ENCODE measurements around the gene TMBIM1. TPM values are rescaled to one million over a fixed set of nuclear protein-coding genes. Genes with fewer than 3 reads are reported as not detected.

The TMBIM1 gene
- total RNA-seq, 3 donors from 2014 or later, result 49.0 to 60.5 (median 52.8) TPM

DNA sequence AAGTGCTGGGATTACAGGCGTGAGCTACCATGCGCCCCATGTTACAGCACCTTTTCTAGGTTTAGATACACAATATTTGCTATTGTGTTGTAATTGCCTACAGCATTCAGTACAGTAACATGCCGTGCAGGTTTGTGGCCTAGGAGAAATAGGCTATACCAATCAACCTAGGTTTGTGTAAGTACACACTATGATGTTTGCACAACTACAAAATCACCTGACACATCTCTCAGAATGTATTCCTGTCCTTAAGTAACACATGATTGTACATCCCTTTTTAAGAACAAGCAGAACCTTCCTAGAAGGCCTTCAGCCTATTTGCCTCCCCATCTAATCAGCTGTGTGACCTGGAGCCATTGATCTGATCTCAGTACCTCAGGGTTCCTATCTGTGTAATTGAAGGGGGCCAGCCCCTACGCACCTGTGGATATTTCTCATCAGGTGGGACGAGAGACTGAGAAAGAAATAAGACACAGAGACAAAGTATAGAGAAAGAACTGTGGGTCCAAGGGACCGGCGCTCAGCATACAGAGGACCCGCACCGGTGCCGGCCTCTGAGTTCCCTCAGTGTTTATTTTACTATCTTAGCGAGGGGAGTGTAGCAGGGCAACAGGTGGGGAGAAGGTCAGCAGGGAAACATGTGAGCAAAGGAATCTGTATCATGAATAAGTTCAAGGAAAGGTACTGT lies 18.7 kb upstream of the TMBIM1 start:
- peaks cover 5% of the 10 kb centered on the region for H3K4me1 Mint-ChIP-seq (ENCODE audit: low read depth)

GRCh38 chr2:218307415-218308090 lies 15.2 kb upstream of the TMBIM1 start:
- no peak for DNase-seq
- Mint-ChIP-seq H3K9me3 (no peaks in the 10 kb centered on the region), H3K4me1 (ENCODE audit: low read depth) (no peaks in the 10 kb centered on the region), H3K36me3 (ENCODE audit: insufficient read depth) (no peaks in the 10 kb centered on the region), H3K4me3 (no peak overlapping the region), H3K27me3 (ENCODE audit: low read depth) (peaks cover 2% of the 10 kb centered on the region)
- no peak for ATAC-seq

More for the DNA sequence above, 18.7 kb upstream of the TMBIM1 start:
- Mint-ChIP-seq H3K4me3 (no peak overlapping the region), H3K27me3 (ENCODE audit: low read depth) (peaks cover 2% of the 10 kb centered on the region), H3K36me3 (ENCODE audit: insufficient read depth) (no peaks in the 10 kb centered on the region), H3K9me3 (no peaks in the 10 kb centered on the region)
- DNase-seq (no peak), ATAC-seq (no peak)

DNA sequence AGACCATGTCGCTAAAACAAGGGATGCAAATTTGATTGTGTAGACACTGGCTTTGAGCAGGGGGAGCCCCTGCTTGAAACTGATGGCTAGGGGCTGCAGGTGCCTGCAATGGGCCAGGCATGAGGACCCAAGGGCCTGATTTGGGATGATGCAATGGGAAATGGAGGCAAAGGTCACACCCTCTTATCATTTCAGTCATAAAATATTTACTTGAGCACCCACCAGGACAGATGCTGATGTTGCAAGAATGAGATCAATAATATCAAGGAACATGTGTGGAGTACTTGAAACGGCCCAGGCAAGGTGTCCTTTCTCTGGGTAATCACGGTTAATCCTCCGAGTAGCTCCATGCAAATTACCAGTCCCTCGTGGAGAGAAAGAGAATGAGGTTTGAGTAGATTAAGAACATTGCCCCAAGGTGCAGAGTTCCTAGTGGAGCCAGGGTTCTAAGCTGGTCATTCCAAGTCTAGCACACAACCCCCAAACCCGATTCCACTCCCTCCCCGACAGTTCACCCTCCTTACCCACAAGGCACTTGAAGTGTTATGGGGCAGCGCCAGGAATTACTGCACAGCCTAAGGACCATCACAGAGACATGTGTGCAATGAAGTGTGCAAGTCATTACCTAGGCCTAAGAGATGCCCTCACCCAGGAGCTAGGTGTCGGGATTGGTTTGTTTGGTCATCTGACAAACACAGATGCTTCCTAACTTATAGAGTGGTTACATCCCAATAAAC lies 14.0 kb upstream of the TMBIM1 start:
- no peak for DNase-seq
- Mint-ChIP-seq H3K4me3 (no peak overlapping the region), H3K27me3 (ENCODE audit: low read depth) (peaks cover 2% of the 10 kb centered on the region), H3K36me3 (ENCODE audit: insufficient read depth) (no peaks in the 10 kb centered on the region), H3K9me3 (no peaks in the 10 kb centered on the region), H3K4me1 (ENCODE audit: low read depth) (peaks cover 2% of the 10 kb centered on the region)
- ATAC-seq, result no peak

DNA sequence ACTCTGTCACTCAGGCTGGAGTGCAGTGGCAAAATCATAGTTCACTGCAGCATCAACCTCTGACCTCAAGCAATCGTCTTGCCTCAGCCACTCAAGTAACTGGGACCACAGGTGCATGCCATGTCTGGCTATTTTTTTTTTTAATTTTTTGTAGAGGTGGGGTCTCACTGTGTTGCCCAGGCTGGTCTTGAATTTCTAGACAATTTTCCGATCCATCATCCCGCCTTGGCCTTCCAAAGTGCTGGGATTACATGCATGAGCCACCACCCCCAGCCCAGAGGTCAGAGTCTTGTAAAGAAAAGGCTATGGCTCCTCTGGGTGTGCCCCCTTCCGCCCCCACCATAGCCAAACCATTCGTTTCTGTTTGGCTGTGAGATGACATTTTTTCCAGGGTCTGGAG lies 13.1 kb upstream of the TMBIM1 start:
- peaks cover 2% of the 10 kb centered on the region for H3K27me3 Mint-ChIP-seq (ENCODE audit: low read depth)
- H3K4me1 Mint-ChIP-seq (ENCODE audit: low read depth), result peaks cover 4% of the 10 kb centered on the region
- ATAC-seq (no peak), DNase-seq (no peak)
- no peaks in the 10 kb centered on the region for H3K36me3 Mint-ChIP-seq (ENCODE audit: insufficient read depth)
- no peak overlapping the region for H3K4me3 Mint-ChIP-seq
- H3K9me3 Mint-ChIP-seq, result no peaks in the 10 kb centered on the region

DNA sequence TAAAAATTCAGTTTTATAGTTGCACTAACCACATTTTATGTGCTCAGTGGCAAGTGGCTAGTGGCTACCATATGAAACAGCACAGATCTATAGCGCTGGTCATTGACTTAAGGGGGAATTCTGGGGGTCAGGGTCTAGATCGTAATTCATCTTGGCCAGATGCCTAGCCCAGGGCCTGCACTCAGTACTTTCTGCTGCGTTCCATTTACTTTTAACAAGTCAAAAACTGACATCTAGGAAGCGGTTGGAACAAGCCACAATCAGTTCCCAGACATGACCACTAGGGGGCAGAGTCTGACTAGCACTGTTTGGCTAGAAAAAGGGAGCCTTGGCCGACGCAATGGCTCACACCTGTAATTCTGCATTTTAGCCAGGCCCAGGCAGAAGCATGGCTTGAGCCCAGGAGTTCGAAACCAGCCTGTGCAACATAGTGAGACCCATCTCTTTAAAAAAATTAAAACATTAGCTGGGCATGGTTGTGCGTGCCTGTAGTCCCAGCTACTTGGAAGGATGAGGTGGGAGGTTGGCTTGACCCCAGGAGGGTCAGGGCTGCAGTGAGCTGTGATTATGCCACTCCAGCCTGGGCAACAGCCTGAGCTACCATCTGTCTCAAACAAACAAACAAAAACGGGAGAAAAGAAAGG lies 9.0 kb upstream of the TMBIM1 start:
- Mint-ChIP-seq H3K9me3 (no peaks in the 10 kb centered on the region), H3K27me3 (ENCODE audit: low read depth) (no peaks in the 10 kb centered on the region), H3K4me1 (ENCODE audit: low read depth) (peaks cover 4% of the 10 kb centered on the region), H3K4me3 (no peak overlapping the region), H3K36me3 (ENCODE audit: insufficient read depth) (no peaks in the 10 kb centered on the region)
- peak; percentile 86 to 90 for ATAC-seq
- peak; percentile 87 for DNase-seq

DNA sequence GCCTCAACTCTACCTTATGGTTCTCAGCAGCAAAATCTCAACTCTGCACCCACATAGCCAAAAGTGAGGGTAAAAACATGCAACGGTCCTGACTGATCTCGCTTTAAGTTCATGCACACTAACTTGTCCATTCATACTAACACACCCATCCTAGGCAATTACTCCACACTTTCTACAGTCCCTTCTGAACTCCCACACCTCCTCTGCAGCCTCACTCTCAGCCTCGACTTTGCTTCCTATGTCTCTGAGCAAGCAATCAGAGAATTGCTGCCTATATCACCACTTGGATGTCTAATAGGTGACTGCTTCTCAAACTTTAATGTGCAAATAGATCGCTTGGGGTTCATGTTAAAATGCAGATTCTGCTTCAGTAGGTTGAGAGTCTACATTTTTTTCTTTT lies 7.8 kb upstream of the TMBIM1 start:
- DNase-seq (no peak), ATAC-seq (no peak)
- Mint-ChIP-seq H3K4me3 (no peak overlapping the region), H3K27me3 (ENCODE audit: low read depth) (no peaks in the 10 kb centered on the region), H3K9me3 (no peaks in the 10 kb centered on the region), H3K36me3 (ENCODE audit: insufficient read depth) (no peaks in the 10 kb centered on the region), H3K4me1 (ENCODE audit: low read depth) (peaks cover 4% of the 10 kb centered on the region)

DNA sequence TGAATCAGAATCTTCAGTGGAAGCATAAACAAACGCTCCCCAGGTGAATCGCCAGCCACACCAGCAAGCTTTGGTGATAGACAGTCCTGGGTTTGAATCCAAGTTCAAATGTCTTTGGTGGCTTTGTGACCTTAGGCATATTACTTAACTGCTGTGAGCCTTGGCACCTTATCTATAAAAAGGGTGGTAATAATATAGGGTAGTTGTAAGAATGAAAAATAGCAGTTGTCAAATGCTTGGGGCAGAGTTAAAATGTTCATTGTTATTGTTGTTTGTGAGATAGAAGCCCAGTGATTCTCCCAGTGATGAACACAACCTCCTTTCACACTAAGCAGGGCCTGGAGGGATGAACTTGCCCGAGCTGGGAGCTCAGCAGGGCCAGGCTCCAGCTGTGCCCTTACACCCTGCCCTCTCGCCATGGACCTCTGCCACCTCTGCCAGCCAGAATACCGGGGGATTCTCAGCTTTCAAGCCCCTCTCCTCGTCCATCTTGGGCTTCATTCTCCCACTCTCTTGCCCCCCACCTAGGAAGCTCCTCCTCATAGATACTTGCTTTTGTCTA lies 6.1 kb upstream of the TMBIM1 start:
- Mint-ChIP-seq H3K4me1 (ENCODE audit: low read depth) (peaks cover 9% of the 10 kb centered on the region), H3K9me3 (no peaks in the 10 kb centered on the region), H3K27me3 (ENCODE audit: low read depth) (no peaks in the 10 kb centered on the region), H3K4me3 (no peak overlapping the region), H3K36me3 (ENCODE audit: insufficient read depth) (no peaks in the 10 kb centered on the region)
- ATAC-seq (no peak), DNase-seq (no peak)

- Mint-ChIP-seq H3K4me3 (no peak overlapping the region), H3K36me3 (ENCODE audit: insufficient read depth) (no peaks in the 10 kb centered on the region), H3K9me3 (no peaks in the 10 kb centered on the region), H3K27me3 (ENCODE audit: low read depth) (no peaks in the 10 kb centered on the region), H3K4me1 (ENCODE audit: low read depth) (peaks cover 15% of the 10 kb centered on the region)
- DNase-seq, result no peak
- no peak for ATAC-seq
Observed at GRCh38 chr2:218296847-218297246, 4.5 kb upstream of the TMBIM1 start.

- ATAC-seq (no peak), DNase-seq (no peak)
- no peaks in the 10 kb centered on the region for H3K9me3 Mint-ChIP-seq
- no peaks in the 10 kb centered on the region for H3K36me3 Mint-ChIP-seq (ENCODE audit: insufficient read depth)
- H3K4me3 Mint-ChIP-seq, result no peak overlapping the region
- H3K4me1 Mint-ChIP-seq (ENCODE audit: low read depth), result peaks cover 14% of the 10 kb centered on the region
- no peaks in the 10 kb centered on the region for H3K27me3 Mint-ChIP-seq (ENCODE audit: low read depth)
Observed at GRCh38 chr2:218296200-218296599, 3.9 kb upstream of the TMBIM1 start.

DNA sequence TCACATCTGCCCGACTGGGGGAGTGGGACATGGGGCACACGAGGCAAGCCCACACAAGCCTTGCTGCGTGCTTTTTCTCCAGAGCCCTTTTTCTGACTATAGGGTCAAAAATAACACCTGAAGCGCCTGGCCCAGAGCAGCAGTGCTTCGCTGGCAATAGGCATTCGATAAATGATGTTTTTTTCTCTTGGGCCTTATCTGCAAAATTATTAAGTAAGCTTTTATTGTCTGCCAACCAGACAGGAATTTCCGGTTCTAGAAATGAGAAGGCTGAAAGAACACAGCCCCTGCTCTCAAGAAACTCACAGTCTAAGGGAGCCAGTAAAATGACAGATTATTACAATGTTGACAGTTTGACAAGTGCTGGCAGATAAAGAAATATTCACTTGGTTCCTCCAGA lies 2.7 kb upstream of the TMBIM1 start:
- no peak for ATAC-seq
- no peak overlapping the region for H3K4me3 Mint-ChIP-seq
- DNase-seq, result no peak
- no peaks in the 10 kb centered on the region for H3K27me3 Mint-ChIP-seq (ENCODE audit: low read depth)
- H3K9me3 Mint-ChIP-seq, result no peaks in the 10 kb centered on the region
- peaks cover 24% of the 10 kb centered on the region for H3K4me1 Mint-ChIP-seq (ENCODE audit: low read depth)
- no peaks in the 10 kb centered on the region for H3K36me3 Mint-ChIP-seq (ENCODE audit: insufficient read depth)

DNA sequence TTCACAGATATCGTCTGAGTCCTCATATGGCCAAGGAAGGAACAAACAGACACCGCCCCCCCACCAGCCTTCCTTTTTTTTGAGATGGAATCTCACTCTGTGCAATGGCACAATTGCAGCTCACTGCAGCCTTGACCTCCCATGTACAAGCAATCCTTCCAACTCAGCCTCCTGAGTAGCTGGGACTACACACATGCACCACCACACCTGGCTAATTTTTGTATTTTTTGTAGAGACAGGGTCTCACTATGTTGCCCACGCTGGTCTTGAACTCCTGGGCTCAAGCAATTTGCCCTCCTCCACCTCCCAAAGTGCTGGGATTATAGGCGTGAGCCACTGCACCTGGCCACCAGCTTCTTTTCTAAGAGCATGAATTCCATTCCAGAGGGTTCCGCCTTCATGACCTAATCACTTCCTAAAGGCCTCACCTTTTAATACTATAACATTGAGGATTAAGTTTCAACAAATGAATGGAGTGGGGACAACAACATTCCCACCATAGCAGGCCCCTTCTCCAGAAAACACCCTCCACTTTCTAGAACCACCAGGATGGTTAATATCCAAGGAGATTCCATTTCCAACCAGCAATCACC lies 2.2 kb upstream of the TMBIM1 start:
- H3K4me3 Mint-ChIP-seq, result no peak overlapping the region
- H3K36me3 Mint-ChIP-seq (ENCODE audit: insufficient read depth), result no peaks in the 10 kb centered on the region
- DNase-seq (no peak), ATAC-seq (no peak)
- H3K27me3 Mint-ChIP-seq (ENCODE audit: low read depth), result no peaks in the 10 kb centered on the region
- H3K9me3 Mint-ChIP-seq, result no peaks in the 10 kb centered on the region
- H3K4me1 Mint-ChIP-seq (ENCODE audit: low read depth), result peaks cover 29% of the 10 kb centered on the region

DNA sequence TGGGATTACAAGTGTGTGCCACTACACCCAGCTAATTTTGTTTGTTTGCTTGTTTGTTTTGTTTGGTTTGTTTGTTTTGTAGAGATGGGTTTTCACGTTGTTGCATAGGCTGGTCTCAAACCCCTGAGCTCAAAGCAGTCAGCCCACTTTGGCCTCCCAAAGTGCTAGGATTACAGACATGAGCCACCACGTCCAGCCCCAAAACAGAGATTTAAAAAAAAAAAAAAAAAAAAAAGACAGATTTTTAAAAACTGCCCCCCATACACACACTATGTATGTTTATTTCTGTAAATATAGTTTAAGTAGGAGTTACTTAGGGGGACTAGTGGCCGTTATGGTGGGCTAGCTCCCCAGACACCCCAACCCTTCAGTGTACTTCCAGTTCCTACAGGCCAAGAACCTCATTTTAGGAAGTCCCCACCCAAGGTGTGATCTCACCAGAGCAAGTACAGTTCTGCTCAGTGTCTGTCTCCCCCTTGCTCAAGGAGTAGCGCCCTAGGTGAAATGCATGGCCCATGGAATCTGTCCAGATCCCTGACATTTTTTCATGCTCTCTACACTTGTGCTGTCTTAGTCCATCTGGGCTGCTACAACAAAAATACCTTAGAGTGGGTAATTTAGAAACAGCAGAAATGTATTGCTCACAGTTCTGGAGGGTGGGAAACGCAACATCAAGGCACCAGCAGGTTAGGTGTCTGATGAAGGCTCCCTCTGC lies 1.6 kb upstream of the TMBIM1 start:
- no peaks in the 10 kb centered on the region for H3K27me3 Mint-ChIP-seq (ENCODE audit: low read depth)
- H3K9me3 Mint-ChIP-seq, result no peaks in the 10 kb centered on the region
- ATAC-seq (no peak), DNase-seq (no peak)
- no peaks in the 10 kb centered on the region for H3K36me3 Mint-ChIP-seq (ENCODE audit: insufficient read depth)
- peaks cover 35% of the 10 kb centered on the region for H3K4me1 Mint-ChIP-seq (ENCODE audit: low read depth)
- no peak overlapping the region for H3K4me3 Mint-ChIP-seq

- Mint-ChIP-seq H3K4me1 (ENCODE audit: low read depth) (peaks cover 58% of the 10 kb centered on the region), H3K9me3 (no peaks in the 10 kb centered on the region), H3K36me3 (ENCODE audit: insufficient read depth) (no peaks in the 10 kb centered on the region), H3K4me3 (peak overlapping the region; percentile 83), H3K27me3 (ENCODE audit: low read depth) (no peaks in the 10 kb centered on the region)
- ATAC-seq, result peak; percentile 2
- DNase-seq, result no peak
Observed at GRCh38 chr2:218291318-218292047, 820 bp downstream of the TMBIM1 start.

All from activated T-cell treated with anti-CD3 and anti-CD28 coated beads, Interleukin-2, amount 50 U/mL, for 4 hours (primary cell).